NCI-H82 treated with DMSO at 0.1 percent for 48 hours (cell line): ENCODE results near the gene HDAC3.
A peak's percentile ranks its signal among the peaks of the same experiment; 100 is the strongest.

Experiments
- DNase-seq: peaks from one replicate; lab custom pipeline; 2025; ENCODE audit not compliant: unreplicated experiment; lab: John Stamatoyannopoulos, UW

HDAC3 gene

DNA sequence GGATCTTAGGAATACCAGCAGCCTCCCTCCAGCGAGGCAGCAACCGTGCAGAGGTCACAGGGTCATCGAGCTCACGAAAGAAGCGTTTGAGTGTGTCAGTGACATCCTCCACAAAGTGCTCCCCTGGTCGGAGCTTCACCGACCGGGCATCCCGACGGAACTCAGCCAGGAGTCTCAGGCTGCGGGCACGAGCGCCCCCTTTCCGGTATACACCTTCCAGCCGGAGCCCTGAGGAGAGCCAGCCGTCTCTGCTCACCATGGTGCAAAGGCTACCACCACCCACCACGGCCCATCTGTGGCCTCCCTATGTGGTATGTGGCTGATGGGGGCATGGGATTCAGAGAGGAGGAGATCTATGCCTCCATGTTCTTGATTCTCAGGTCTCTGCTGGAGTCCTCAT lies 25.4 kb upstream of the HDAC3 start:
- no peak for DNase-seq

- no peak for DNase-seq
These were observed 21.4 kb upstream of the HDAC3 start for GRCh38 chr5:141657937-141658545.

DNA sequence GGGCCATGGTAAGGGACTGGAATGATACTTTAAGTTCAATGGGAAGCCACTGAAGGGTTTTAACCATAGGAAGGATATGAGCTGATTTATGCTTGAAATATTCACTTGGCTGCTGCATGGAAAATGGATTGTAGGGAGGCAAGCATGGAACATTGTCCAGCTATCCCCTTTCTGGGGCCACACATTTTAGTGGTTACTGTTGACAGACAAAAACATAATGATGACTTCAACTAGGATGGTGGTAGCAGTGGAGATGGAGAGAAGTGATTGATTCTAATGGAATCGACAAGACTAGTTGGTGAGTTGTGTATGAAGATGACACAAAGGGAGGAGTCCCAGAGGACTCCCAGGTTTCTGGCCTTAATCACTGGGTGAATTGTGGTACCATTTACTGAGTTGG lies 20.8 kb upstream of the HDAC3 start:
- DNase-seq: no peak

DNA sequence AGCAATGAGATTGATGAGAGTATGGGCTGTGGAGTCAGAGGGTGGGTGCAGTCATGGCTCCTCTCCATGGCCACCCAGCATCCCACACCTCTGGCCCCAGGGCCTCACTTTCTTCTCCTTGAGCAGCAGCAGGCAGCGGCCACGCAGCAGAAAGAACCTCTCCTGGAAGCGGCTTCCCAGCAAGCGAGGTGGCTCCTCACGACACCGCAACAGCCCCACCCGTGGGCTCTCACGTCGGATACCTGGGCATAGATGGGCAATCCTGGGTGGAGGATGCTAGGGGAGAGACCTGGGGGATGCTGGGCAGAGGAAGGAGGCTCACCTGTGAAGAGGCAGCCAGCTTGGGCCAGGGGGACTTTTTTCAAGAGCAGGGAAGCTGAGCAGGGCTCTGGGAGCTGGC lies 19.7 kb upstream of the HDAC3 start:
- no peak for DNase-seq

DNA sequence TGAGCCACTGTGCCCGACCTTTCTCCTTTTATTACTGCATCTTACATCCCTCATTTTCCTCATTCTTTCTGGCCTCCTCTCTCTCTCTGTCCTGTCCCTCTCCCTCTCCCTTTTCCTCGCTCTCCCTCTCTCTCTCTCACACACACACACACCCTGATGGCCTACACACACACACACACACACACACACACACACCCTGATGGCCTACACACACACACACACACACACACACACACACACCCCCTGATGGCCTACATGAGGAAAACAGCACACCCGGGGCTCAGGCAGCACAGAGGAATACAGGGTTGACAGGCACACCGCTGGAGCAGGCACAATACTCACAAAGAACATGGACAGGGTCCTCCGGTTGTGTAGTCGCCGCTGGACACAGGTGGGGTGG lies 18.4 kb upstream of the HDAC3 start:
- no peak for DNase-seq

GRCh38 chr5:141654298-141654697 lies 17.6 kb upstream of the HDAC3 start:
- DNase-seq: no peak

GRCh38 chr5:141651728-141652105 lies 15.1 kb upstream of the HDAC3 start:
- no peak for DNase-seq

- peak; percentile 5 for DNase-seq
These were observed 14.4 kb upstream of the HDAC3 start, which contains the start of gene FCHSD1 for GRCh38 chr5:141650851-141651727. FCHSD1 (minus strand) TSS chr5:141651418; CDS start chr5:141651368, 50 bp downstream.

DNA sequence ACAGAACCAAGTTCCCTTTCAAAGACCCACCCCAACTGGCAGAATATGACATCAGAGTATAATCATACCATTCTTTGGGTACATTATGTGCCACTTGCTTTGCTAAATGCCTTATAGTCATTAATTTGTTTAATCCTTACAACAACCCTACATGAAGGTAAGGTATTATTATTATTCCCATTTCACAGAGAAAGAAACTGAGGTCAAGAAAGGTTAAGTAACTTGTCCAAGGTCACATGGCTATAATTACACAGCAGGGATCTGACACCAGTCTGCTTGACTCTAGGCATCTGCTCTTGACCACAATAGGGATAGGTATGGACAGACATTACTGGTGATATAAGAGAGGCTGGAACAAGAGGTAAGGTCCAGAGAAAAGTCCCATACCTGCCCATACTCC lies 13.3 kb upstream of the HDAC3 start:
- no peak for DNase-seq

- no peak for DNase-seq
These were observed 12.5 kb upstream of the HDAC3 start for GRCh38 chr5:141649056-141649688.

DNA sequence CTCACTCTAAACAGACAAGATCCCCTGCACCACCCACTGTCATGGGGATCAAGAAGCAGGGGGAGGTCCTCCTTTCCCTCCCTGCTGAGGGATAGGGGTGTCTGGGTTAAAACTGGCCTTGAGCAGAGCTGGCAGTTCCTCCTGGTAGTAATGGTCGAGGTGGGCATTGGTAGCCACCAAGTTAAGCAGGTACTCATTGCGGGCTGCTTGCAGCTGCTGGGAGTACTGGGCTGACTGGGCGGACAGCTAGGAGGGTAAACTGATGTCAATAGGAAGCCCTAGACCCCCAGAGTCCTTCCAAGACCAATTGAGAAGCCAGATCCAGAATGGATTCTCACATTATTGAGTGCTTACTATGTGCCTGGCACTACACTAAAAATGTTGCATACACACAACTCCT lies 11.2 kb upstream of the HDAC3 start:
- no peak for DNase-seq

- DNase-seq: no peak
These were observed 10.6 kb upstream of the HDAC3 start for GRCh38 chr5:141647242-141647641.

- DNase-seq: no peak
These were observed 9.4 kb upstream of the HDAC3 start for GRCh38 chr5:141646026-141646425.

- DNase-seq: no peak
These were observed 5.1 kb upstream of the HDAC3 start for GRCh38 chr5:141641634-141642267.

GRCh38 chr5:141640698-141641097 lies 4.0 kb upstream of the HDAC3 start:
- no peak for DNase-seq

GRCh38 chr5:141640051-141640415 lies 3.4 kb upstream of the HDAC3 start:
- no peak for DNase-seq

- no peak for DNase-seq
These were observed 2.9 kb upstream of the HDAC3 start for GRCh38 chr5:141639357-141640050.

DNA sequence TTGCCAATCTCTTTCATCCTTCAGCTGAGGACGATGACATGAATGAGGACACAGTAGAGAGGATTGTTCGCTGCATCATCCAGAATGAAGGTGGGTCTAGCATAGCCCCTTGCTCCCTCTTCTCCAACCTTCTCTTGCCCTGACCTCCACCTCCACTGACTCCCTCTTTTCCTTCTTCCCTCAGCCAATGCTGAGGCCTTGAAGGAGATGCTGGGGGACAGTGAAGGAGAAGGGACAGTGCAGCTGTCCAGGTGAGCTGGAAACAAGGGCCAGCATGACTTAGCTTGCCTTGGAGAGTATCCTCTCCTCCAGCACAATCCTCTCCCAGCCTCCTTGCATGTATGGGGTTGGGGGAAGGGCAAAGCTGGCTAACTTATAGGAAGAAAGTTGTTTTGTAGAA lies 2.1 kb upstream of the HDAC3 start:
- no peak for DNase-seq

DNA sequence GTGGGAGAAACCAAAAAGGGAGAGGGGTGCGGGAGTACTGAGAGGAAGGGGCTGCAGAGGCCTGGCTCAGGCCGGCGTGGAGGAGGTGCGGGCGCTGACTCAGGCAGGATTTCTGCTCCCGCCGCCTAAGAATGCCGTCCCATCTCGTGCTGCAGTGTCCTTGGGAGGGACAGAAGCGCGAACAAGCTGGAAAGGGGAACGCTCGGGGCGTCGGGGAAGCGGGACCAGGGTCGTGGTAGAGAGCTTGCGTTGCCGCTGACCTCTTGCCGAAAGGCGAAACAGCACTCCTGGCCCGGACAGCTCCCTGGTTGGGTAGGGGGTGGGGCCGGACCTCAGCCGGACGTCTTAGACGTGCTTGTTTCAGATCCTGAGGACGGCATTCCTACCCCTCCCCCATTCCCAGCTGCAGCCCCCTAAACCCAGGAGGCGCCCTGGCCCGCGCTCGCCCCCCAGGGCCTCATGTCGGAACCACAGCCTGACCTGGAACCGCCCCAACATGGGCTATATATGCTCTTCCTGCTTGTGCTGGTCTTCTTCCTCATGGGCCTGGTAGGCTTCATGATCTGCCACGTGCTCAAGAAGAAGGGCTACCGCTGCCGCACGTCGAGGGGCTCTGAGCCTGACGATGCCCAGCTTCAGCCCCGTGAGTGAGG lies 1.2 kb upstream of the HDAC3 start:
- DNase-seq: peak; percentile 10

GRCh38 chr5:141637123-141637766 lies 596 bp upstream of the HDAC3 start:
- DNase-seq: no peak
